Daoy (cell line): ENCODE results near the gene CYTL1. TPM values are rescaled to one million over a fixed set of nuclear protein-coding genes. Genes with fewer than 3 reads are reported as not detected.
A peak's percentile ranks its signal among the peaks of the same experiment; 100 is the strongest.
"Not testable (repeated sequence)": the region's sequence is repeated elsewhere in the genome, so short reads cannot be mapped to it uniquely, and the experiment has no call there.

Experiments
- DNase-seq: peaks from one replicate; pipeline ENCODE4 v3.0.0-alpha.2; 2015; ENCODE audit warnings: low read depth
- total RNA-seq: library from RNA; depleted of rRNA; stranded (reverse); fragments of >200 nt; shearing (Covaris generic); gene quantifications from 2 replicates; pipeline ENCODE4 v1.2.3, GENCODE V29; 2014

CYTL1 gene
- total RNA-seq, 1 experiment from 2014 or later = 15.8 TPM

GRCh38 chr4:5033281-5033841, 14.1 kb upstream of the CYTL1 start:
- DNase-seq = peak; percentile 70

GRCh38 chr4:5032813-5033212, 13.6 kb upstream of the CYTL1 start:
- no peak for DNase-seq

- no peak for DNase-seq
Measured at GRCh38 chr4:5030927-5031326, 11.7 kb upstream of the CYTL1 start.

- peak; percentile 20 for DNase-seq
Measured at GRCh38 chr4:5030221-5030620, 11.0 kb upstream of the CYTL1 start.

- DNase-seq = no peak
Measured at GRCh38 chr4:5029447-5029846, 10.2 kb upstream of the CYTL1 start.

GRCh38 chr4:5028480-5028879, 9.2 kb upstream of the CYTL1 start:
- no peak for DNase-seq

GRCh38 chr4:5027346-5027745, 8.1 kb upstream of the CYTL1 start:
- peak; percentile 45 for DNase-seq

GRCh38 chr4:5026371-5026770, 7.1 kb upstream of the CYTL1 start:
- DNase-seq = no peak

GRCh38 chr4:5024673-5025072, 5.4 kb upstream of the CYTL1 start:
- no peak for DNase-seq

GRCh38 chr4:5021546-5021945, 2.3 kb upstream of the CYTL1 start:
- no peak for DNase-seq

GRCh38 chr4:5020341-5020740, 1.1 kb upstream of the CYTL1 start:
- DNase-seq = no peak

- DNase-seq = no peak
Measured at GRCh38 chr4:5019796-5020195, 538 bp upstream of the CYTL1 start.

GRCh38 chr4:5018603-5019002, 655 bp downstream of the CYTL1 start:
- no peak for DNase-seq

- no peak for DNase-seq
Measured at GRCh38 chr4:5018096-5018495, 1.2 kb downstream of the CYTL1 start.

GRCh38 chr4:5014007-5014682, 5.1 kb downstream of the CYTL1 start:
- DNase-seq = no peak

- DNase-seq = no peak
Measured at GRCh38 chr4:5012958-5013357, 6.3 kb downstream of the CYTL1 start.

GRCh38 chr4:5012244-5012898, 6.9 kb downstream of the CYTL1 start:
- DNase-seq = no peak

GRCh38 chr4:5010984-5011383, 8.3 kb downstream of the CYTL1 start:
- no peak for DNase-seq

GRCh38 chr4:5009796-5010195, 9.5 kb downstream of the CYTL1 start:
- no peak for DNase-seq

- not testable (repeated sequence) for DNase-seq
Measured at GRCh38 chr4:5006932-5007331, 12.3 kb downstream of the CYTL1 start.

- no peak for DNase-seq
Measured at GRCh38 chr4:5004496-5004895, 14.8 kb downstream of the CYTL1 start.

GRCh38 chr4:5003918-5004317, 15.3 kb downstream of the CYTL1 start:
- no peak for DNase-seq

- DNase-seq = no peak
Measured at GRCh38 chr4:5003372-5003857, 15.8 kb downstream of the CYTL1 start.
